A549 (cell line): ENCODE measurements around the gene KCNK3. TPM values are rescaled to one million over a fixed set of nuclear protein-coding genes. Genes with fewer than 3 reads are reported as not detected.
A peak's percentile ranks its signal among the peaks of the same experiment; 100 is the strongest.

Source experiments
- ATAC-seq, 2 experiments: fragments of 200-7000 bp in 1 of 2; fragments of >200 bp in 1 of 2; cut with Nextera tagmentation in 1 of 2; cut with Tn5 transposase in 1 of 2; 3 replicates each; pipeline versions ENCODE4 v1.8.0 to v1.9.1; 2018 to 2020; ENCODE audit warnings: mild to moderate bottlenecking in 1 of 2, moderate library complexity in 1 of 2
- CTCF ChIA-PET: fragments of 300-600 bp; sonication (Branson Sonifier 250); formaldehyde crosslinking; extraction: SDS; loops from one replicate; lab custom pipeline; 2021; ENCODE audit warnings: antibody characterized with exemption, inconsistent platforms; lab: Yijun Ruan, JAX
- POLR2A ChIA-PET: fragments of 350-600 bp; formaldehyde crosslinking; extraction: SDS; loops from one replicate; lab custom pipeline; 2021; ENCODE audit warnings: antibody characterized with exemption, inconsistent platforms; lab: Yijun Ruan, JAX
- DNase-seq, 2 experiments: peaks; one replicate each; pipeline versions ENCODE4 v3.0.0 to v3.0.0-alpha.2; 2011 to 2016; ENCODE audit warnings: low read depth in 1 of 2, low spot score in 1 of 2
- FAIRE-seq: peaks from 2 replicates; lab custom pipeline; 2011; peaks lifted over from hg19 to GRCh38; lab: Jason Lieb, UNC
- H3K27ac ChIP-seq, 2 experiments: fragments of >200 bp; sonication (Bioruptor Twin); formaldehyde crosslinking; 3 replicates each; pipeline ENCODE4 v1.5.1; 2016 to 2017
- H3K4me1 ChIP-seq: fragments of >200 bp; sonication (Bioruptor Twin); formaldehyde crosslinking; 3 replicates; pipeline ENCODE4 v1.6.1; 2016
- H3K4me2 ChIP-seq: fragments of >200 bp; sonication (Bioruptor Twin); formaldehyde crosslinking; 3 replicates; pipeline ENCODE4 v1.6.1; 2016
- H3K4me3 ChIP-seq: fragments of >200 bp; sonication (Bioruptor Twin); formaldehyde crosslinking; 3 replicates; pipeline ENCODE4 v1.5.1; 2016
- H3K9me3 ChIP-seq: fragments of >200 bp; sonication (Bioruptor Twin); formaldehyde crosslinking; 3 replicates; pipeline ENCODE4 v1.6.1; 2016
- CBX2 ChIP-seq: fragments of 200-600 bp; sonication (generic); IDR thresholded peaks from 2 replicates; pipeline ENCODE4 v1.6.1; 2016; ENCODE audit warnings: low read depth, mild to moderate bottlenecking, borderline replicate concordance
- CBX8 ChIP-seq: fragments of 200-600 bp; sonication (generic); IDR thresholded peaks from 2 replicates; pipeline ENCODE4 v1.6.1; 2016
- CEBPB ChIP-seq, 2 experiments: fragments of >200 bp in 1 of 2; sonication (Bioruptor Twin) in 1 of 2; formaldehyde crosslinking in 1 of 2; IDR thresholded peaks; 2 replicates each; pipeline ENCODE4 v1.6.1; 2012 to 2016
- CHD4 ChIP-seq: fragments of 200-600 bp; sonication (generic); IDR thresholded peaks from 2 replicates; pipeline ENCODE4 v1.6.1; 2016; ENCODE audit warnings: antibody characterized with exemption, mild to moderate bottlenecking, borderline replicate concordance
- EHF ChIP-seq: fragments of 250-450 bp; sonication (Bioruptor Pico); IDR thresholded peaks from 2 replicates; pipeline ENCODE4 v1.5.0; 2020; ENCODE audit warnings: mild to moderate bottlenecking
- FOSB ChIP-seq: fragments of 250-450 bp; sonication (Bioruptor Pico); IDR thresholded peaks from 2 replicates; pipeline ENCODE4 v1.5.0; 2020; ENCODE audit warnings: mild to moderate bottlenecking, moderate library complexity
- GATA3 ChIP-seq: IDR thresholded peaks from 2 replicates; pipeline ENCODE4 v1.6.1; 2012; ENCODE audit warnings: borderline replicate concordance
- HDAC2 ChIP-seq: fragments of 200-600 bp; sonication (generic); IDR thresholded peaks from 2 replicates; pipeline ENCODE4 v1.6.1; 2016
- HES2 ChIP-seq: fragments of >200 bp; sonication (Bioruptor Twin); formaldehyde crosslinking; IDR thresholded peaks from 2 replicates; pipeline ENCODE4 v1.6.1; 2016
- HEYL ChIP-seq: fragments of 250-450 bp; sonication (Bioruptor Pico); IDR thresholded peaks from 2 replicates; pipeline ENCODE4 v1.8.0; 2021; ENCODE audit warnings: mild to moderate bottlenecking, moderate library complexity
- HOXA7 ChIP-seq: fragments of 250-450 bp; sonication (Bioruptor Pico); IDR thresholded peaks from 2 replicates; pipeline ENCODE4 v1.5.0; 2020; ENCODE audit warnings: mild to moderate bottlenecking, moderate library complexity
- HOXB5 ChIP-seq: fragments of 250-450 bp; sonication (Bioruptor Pico); IDR thresholded peaks from 2 replicates; pipeline ENCODE4 v1.5.0; 2020; ENCODE audit warnings: mild to moderate bottlenecking, moderate library complexity
- KDM1A ChIP-seq: fragments of 200-600 bp; sonication (generic); IDR thresholded peaks from 2 replicates; pipeline ENCODE4 v1.6.1; 2016; ENCODE audit warnings: low read depth, mild to moderate bottlenecking
- MAFK ChIP-seq: fragments of 450-650 bp; IDR thresholded peaks from 2 replicates; pipeline ENCODE4 v1.6.1; 2014; ENCODE audit not compliant: partially characterized antibody
- MAZ ChIP-seq: fragments of 150-350 bp; IDR thresholded peaks from 2 replicates; pipeline ENCODE4 v1.6.1; 2014; ENCODE audit warnings: antibody characterized with exemption, low read depth, low read length, borderline replicate concordance
- MYC ChIP-seq: IDR thresholded peaks from 2 replicates; pipeline ENCODE4 v1.6.1; 2012; ENCODE audit warnings: mild to moderate bottlenecking, inconsistent platforms, low read length, improper control_type of control experiment, borderline replicate concordance
- NPAS2 ChIP-seq: fragments of 250-450 bp; sonication (Bioruptor Pico); IDR thresholded peaks from 2 replicates; pipeline ENCODE4 v1.8.0; 2022; ENCODE audit warnings: mild to moderate bottlenecking, moderate library complexity, borderline replicate concordance
- POLR2A ChIP-seq: IDR thresholded peaks from 2 replicates; pipeline ENCODE4 v1.6.1; 2012; ENCODE audit warnings: mild to moderate bottlenecking, low read length
- POLR2AphosphoS2 ChIP-seq: conservative IDR thresholded peaks from 2 replicates; pipeline ENCODE4 v1.6.1; 2012; ENCODE audit warnings: low read length, improper control_type of control experiment, inconsistent platforms
- RCOR1 ChIP-seq: fragments of 150-350 bp; IDR thresholded peaks from 2 replicates; pipeline ENCODE4 v1.6.1; 2014; ENCODE audit warnings: antibody characterized with exemption, low read length, low read depth
- REST ChIP-seq: fragments of 200-600 bp; sonication (generic); IDR thresholded peaks from 2 replicates; pipeline ENCODE4 v1.6.1; 2016; ENCODE audit warnings: antibody characterized with exemption, mild to moderate bottlenecking, moderate library complexity
- TP53 ChIP-seq: fragments of 250-450 bp; sonication (Bioruptor Pico); IDR thresholded peaks from 2 replicates; pipeline ENCODE4 v1.5.0; 2021; ENCODE audit warnings: mild to moderate bottlenecking, moderate library complexity
- ZFP36 ChIP-seq: fragments of 450-650 bp; IDR thresholded peaks from 2 replicates; pipeline ENCODE4 v1.6.1; 2014; ENCODE audit warnings: borderline replicate concordance; ENCODE audit not compliant: partially characterized antibody
- ZNF302 ChIP-seq: fragments of 250-450 bp; sonication (Bioruptor Pico); IDR thresholded peaks from 2 replicates; pipeline ENCODE4 v1.9.0; 2021; ENCODE audit warnings: inconsistent platforms, mild to moderate bottlenecking, moderate library complexity
- WGBS: methylation state at CpG from one replicate; pipeline ENCODE4 v1.1.6; 2017; ENCODE audit errors: missing lambda C conversion rate; 5-methylcytosine and 5-hydroxymethylcytosine counted together
- polyA plus RNA-seq, 4 experiments: library from polyadenylated mRNA; depleted of rRNA in 3 of 4; stranded (reverse); fragments of >200 nt; fragmentation: RNase III in 1 of 4; extraction: RNeasy Plus Mini Kit Qiagen cat#74134 plus additional on column Dnase treatment in 1 of 4; gene quantifications; 2 replicates in 3 of 4; 3 replicates in 1 of 4; pipeline ENCODE4 v1.2.3, GENCODE V29; 2011 to 2017
- TF ChIP-seq, protein P1 (sequence below): fragments of 250-450 bp; sonication (Bioruptor Pico); IDR thresholded peaks from 2 replicates; pipeline ENCODE4 v1.5.0; 2020; ENCODE audit warnings: low read depth, mild to moderate bottlenecking, moderate library complexity

The KCNK3 gene
- polyA plus RNA-seq, 2 of the 4 experiments (the other 2 are of a cell fraction): 2.4 to 2.8 TPM

GRCh38 chr2:26742048-26742770 is 49.7 kb downstream of the KCNK3 start:
- 86% methylated on average over 15 of the region's 15 CpGs for WGBS
- FAIRE-seq (no peak), ATAC-seq (no peak)
- TF ChIP-seq MYC (no peak), REST (no peak), ZFP36 (no peak), HES2 (no peak), FOSB (CRISPR knock-in tag) (no peak), NPAS2 (no peak), MAZ (no peak), KDM1A (no peak), HOXB5 (no peak), GATA3 (no peak), CHD4 (no peak), CEBPB (IDR thresholded peaks at IDR 0.05) (no peak), CBX2 (no peak)
- TF ChIP-seq, protein P1, sequence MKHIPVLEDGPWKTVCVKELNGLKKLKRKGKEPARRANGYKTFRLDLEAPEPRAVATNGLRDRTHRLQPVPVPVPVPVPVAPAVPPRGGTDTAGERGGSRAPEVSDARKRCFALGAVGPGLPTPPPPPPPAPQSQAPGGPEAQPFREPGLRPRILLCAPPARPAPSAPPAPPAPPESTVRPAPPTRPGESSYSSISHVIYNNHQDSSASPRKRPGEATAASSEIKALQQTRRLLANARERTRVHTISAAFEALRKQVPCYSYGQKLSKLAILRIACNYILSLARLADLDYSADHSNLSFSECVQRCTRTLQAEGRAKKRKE (CRISPR knock-in tag): no peak
- TF ChIP-seq, all 56 proteins: peak for 0
- H3K4me2 ChIP-seq: no peak overlapping the region
- POLR2A ChIA-PET: no interaction called here
- DNase-seq: no peak
- no peaks in the 10 kb centered on the region for H3K9me3 ChIP-seq
- peak overlapping the region; percentile 46 to 94; a peak in 5 of 6 replicates for H3K27ac ChIP-seq
- CTCF ChIA-PET: interaction anchor here (1.1 to 22.6 kb wide), 7 partner anchors 13 to 223 kb away, joined by 3 to 736 read pairs (median 47); no protein-coding TSS in a partner anchor
- H3K4me1 ChIP-seq: peaks cover 28% of the 10 kb centered on the region
- no peak overlapping the region for H3K4me3 ChIP-seq

- FAIRE-seq: no peak
- Histone ChIP-seq H3K4me1 (peaks cover 28% of the 10 kb centered on the region), H3K9me3 (no peaks in the 10 kb centered on the region), H3K4me3 (no peak overlapping the region), H3K4me2 (no peak overlapping the region), H3K27ac (peak overlapping the region; percentile 53 to 94; a peak in 5 of 6 replicates)
- ATAC-seq: no peak
- CTCF ChIA-PET: interaction anchor here (0.8 to 22.6 kb wide), 19 partner anchors 11 to 241 kb away, joined by 3 to 736 read pairs (median 26); no protein-coding TSS in a partner anchor
- 76% methylated on average over 3 of the region's 3 CpGs for WGBS
- DNase-seq: no peak
- POLR2A ChIA-PET: no interaction called here
- TF ChIP-seq POLR2AphosphoS2: no peak
- no peak for TF ChIP-seq MAFK
- no peak for TF ChIP-seq HOXA7 (CRISPR knock-in tag)
- TF ChIP-seq ZNF302 (CRISPR knock-in tag): no peak
- no peak for TF ChIP-seq POLR2A
- no peak for TF ChIP-seq CBX8
- no peak for TF ChIP-seq EHF (CRISPR knock-in tag)
- TF ChIP-seq MYC: no peak
- TF ChIP-seq CBX2: no peak
- no peak for TF ChIP-seq RCOR1
- no peak for TF ChIP-seq HDAC2
- TF ChIP-seq TP53 (CRISPR knock-in tag): no peak
- no peak for TF ChIP-seq HEYL (CRISPR knock-in tag)
Measured at GRCh38 chr2:26743852-26744251, 51.3 kb downstream of the KCNK3 start.
